GM21360 (cell line): Measurements from ENCODE around the gene THOC5.
"Not testable (repeated sequence)": the region's sequence is repeated elsewhere in the genome, so short reads cannot be mapped to it uniquely, and the experiment has no call there.

ENCODE experiments used
- ATAC-seq: cut with Tn5 transposase; IDR thresholded peaks from one replicate; pipeline ENCODE4 v1.9.1; 2021; ENCODE audit warnings: mild to moderate bottlenecking, moderate library complexity; ENCODE audit not compliant: unreplicated experiment

THOC5 gene

DNA sequence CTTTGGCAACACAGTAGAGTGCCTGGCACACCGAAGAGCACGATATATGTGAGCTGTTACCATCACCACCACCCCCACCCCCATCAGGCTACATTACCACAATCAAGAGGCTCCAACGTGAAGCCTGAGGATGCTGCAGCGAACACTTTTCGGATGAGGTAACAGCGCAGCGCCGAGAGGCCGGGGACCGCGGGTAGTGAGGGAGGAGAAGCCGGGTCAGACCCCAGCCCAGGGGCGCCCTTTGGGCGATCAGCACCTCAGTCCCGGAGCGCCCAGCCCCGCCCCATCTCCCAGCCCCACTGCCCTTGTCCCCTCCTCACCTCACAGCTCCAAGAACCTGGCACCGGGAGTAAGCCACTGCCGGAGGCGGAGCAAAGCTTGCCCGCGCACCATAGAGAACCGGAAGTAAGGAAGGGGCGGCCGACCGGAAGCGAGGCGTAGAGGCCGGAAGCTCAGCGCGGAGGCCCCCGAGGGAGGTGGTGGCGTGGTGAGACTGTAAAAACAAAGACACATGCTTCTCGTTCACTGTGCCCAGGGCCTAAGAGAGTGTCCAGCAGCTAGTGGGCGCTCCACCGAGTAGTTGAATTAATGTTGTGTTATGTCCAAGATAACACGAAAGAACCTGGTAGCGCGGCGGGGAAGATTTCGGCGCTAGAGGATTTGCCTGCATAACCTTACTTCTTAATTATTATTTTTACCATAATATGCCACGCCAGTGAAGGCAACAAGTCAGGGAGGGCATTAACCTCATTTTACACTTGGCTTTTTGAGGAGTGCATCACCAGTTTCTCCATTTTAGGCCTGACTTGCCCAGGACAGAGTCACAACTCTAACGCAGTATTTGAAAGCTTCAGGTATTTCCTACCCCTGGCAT lies at the start of gene THOC5:
TSS of gene THOC5 (minus strand) at position 407 of the 874 bp plus-strand sequence. CDS start 4,610 bp downstream, outside the sequence.
- ATAC-seq, result peak; percentile 92

DNA sequence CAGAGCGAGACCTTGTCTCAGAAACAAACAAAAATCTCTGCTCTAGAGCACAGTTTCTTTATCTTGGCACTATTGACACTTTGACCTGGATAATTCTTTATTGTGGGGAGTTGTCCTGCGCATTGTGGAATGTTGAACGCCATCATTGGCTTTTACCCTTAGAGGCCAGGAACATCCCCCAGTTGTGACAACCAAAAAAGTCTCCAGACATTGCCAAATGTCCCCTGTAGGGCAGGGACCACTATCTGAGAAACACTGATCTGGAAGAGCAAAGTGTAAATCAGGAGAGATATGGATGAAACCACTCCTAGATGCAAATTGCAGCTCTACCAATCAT lies 45.1 kb upstream of the THOC5 start:
- ATAC-seq, result no peak

DNA sequence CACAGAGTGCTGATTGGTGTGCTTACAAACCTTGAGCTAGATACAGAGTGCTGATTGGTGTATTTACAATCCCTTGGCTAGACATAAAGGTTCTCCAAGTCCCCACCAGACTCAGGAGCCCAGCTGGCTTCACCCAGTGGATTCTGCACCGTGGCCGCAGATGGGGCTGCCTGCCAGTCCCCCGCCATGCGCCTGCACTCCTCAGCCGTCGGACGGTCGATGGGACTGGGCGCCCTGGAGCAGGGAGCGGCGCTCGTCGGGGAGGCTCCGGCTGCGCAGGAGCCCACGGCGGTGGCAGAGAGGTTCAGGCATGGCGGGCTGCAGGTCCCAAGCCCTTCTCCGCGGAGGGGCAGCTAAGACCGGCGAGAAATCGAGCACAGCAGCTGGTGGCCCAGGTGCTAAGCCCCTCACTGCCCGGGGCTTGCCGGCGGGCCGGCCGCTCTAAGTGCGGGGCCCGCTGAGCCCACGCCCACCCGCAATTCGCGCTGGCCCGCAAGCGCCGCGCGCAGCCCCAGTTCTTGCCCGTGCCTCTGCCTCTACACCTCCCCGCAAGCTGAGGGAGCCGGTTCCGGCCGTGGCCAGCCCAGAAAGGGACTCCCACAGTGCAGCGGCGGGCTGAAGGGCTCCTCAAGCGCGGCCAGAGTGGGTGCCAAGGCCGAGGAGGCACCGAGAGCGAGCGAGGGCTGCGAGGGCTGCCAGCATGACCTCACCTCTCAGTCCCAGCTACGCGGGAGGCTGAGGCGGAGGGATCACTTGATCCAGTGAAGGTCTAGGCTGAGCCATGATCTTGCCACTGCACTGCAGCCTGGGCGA lies 44.5 kb upstream of the THOC5 start:
- ATAC-seq, result not testable (repeated sequence)

DNA sequence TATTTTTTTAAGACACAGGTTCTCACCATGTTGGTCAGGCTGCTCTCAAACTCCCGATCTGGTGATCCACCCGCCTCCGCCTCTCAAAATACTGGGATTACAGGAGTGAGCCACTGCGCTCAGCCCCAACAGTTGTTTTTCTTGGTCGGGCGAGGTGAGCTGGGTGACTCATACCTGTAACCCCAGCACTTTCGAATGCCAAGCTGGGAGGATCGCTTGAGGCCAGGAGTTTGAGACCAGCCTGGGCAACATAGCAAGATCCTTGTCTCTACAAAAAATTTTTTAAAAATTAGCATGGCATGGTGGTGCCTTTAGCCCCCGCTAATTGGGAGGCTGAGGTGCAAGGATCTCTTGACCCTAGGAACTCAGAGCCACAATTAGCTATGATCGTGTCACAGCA lies 42.9 kb upstream of the THOC5 start:
- ATAC-seq, result no peak

DNA sequence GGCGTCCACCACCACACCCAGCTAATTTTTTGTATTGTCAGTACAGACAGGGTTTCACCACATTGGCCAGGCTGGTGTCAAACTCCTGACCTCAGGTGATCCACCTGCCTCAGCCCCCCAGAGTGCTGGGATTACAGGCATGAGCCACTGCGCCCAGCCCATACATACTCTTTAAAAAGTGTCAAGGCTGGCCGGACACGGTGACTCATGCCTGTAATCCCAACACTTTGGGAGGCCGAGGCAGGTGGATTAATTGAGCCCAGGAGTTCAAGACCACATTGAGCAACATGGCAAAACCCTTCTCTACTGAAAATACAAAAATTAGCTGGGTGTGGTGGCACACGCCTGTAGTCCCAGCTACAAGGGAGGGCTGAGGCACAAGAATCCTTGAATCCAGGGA lies 40.9 kb upstream of the THOC5 start:
- not testable (repeated sequence) for ATAC-seq

DNA sequence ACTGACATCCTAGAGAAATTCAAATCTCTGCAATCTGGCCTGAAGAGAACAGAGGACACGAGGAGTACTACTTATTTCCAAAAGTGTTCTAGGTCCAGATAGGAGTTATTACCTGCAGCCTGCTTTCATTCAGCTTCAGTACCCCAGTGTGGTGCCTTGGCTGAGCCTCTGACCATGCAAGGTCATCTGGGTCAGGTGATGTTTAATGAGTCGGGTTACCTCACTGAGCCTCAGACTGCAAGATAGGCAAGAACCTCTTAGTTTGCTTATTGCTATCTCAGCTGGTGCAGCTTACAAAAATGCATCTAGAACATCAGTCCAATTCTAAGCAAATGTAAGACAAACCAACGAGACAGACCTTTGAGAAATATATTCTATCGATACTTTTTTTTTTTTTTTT lies 40.4 kb upstream of the THOC5 start:
- ATAC-seq, result no peak

DNA sequence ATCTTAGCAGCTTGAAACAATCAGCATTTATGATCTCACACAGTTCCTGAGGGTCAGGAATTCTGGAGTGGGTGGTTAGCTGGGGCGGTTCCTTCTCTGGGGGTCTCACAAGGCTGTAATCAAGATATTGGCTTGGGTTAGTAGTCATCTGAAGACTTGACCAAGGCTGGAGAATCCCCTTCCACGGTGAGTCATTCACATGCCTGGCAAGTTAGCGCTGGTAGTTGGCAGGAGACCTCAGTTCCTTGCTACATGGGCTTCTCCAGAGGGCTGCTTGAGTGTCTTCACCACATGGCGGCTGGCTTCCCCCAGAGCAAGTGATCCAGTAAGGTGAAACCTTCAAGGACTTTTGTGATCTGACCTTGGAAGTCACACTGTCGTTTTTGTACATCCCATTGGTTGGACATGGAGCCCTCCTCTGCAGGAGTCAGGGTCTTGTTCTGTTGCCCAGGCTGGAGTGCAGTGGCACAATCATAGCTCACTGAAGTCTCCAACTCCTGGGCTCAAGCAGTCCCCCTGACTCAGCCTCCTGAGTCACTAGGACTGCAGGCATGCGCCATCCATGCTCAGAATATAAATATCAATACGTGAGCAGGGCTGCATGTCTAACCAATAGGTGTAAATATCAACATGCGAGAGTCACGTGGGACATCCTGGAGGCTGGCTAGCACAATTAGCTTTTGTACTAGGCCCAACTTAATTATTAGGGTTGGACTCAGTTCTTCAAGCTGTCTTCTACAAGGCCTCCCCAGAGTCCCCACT lies 34.6 kb upstream of the THOC5 start:
- ATAC-seq, result no peak

DNA sequence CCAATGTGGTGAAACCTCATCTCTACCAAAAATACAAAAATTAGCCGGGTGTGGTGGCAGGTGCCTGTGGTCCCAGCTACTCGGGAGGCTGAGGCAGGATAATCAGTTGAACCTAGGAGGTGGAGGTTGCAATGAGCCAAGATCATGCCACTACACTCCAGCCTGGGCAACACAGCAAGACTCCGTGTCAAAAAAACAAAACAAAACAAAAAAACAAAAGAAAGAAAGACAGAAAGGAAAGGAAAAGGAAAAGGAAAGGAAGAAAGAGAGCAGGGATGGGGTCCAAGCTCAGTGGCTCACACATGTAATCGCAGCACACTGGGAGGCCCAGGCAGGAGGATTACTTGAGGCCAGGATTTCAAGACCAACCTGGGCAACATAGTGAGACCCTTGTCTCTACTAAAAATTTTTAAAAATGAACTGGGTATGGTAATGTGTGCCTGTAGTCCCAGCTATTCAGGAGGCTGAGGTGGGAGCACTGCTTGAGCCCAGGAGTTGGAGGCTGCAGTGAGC lies 32.7 kb upstream of the THOC5 start:
- not testable (repeated sequence) for ATAC-seq

DNA sequence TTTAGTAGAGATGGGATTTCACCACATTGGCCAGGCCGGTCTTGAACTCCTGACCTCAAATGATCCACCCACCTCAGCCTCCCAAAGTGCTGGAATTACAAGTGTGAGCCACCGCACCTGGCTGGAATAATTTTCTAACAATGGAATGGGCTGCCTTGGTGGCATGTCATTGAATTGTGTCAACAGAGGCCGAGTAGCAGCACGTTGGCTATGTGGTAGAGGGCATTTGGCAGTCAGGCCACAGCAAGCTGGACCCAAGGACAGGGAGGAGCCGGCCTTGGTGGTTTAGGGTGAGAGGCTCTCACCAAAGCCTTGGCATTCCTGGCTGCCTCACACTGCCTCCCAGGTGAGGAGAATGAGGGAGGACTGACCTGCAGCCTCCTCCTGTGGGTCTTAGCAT lies 31.4 kb upstream of the THOC5 start:
- ATAC-seq, result no peak

DNA sequence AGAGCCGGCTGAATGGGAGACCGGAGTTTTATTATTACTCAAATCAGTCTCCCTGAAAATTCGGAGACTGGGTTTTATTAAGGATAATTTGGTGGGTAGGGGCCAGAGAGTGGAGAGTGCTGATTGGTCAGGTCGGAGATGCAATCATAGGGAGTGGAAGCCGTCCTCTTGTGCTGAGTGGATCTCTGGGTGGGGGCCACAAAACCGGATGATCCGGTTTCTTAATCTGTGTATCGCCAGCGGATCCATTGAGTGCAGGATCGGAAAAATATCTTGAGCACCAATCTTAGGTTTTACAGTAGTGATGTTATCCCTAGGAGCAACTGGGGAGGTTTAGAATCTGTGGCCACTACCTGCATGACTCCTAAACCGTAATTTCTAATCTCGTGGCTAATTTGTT lies 28.2 kb upstream of the THOC5 start:
- ATAC-seq, result no peak

DNA sequence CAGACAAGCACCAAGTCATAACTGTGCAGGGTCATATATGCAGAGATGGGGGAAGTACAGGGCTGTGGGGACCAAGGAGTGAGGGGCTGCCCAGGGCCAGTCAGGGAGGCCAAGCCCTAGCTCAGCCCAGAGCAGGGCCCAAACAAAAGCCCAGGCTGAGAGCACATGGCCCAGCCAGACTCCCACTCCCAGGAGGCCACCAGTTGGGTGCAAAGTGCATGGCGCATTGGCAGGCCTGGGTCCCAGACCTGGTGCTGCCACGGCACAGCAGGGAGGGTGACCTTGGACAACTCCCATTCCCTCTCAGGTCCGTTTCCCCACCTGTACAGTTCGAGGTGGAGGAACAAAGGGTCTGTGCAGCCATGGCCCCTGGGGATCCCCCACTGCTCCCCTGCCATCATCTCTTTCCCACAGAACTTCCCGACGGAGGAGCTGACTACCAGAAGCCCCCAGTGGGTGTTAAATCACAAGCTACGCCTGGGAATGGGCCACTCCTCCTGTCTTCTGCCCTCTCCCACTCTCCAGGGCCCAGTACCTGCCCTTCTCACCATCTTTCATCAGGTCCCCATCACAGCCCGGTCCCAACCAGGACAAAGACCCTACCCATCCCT lies 26.7 kb upstream of the THOC5 start:
- ATAC-seq, result peak; percentile 20

DNA sequence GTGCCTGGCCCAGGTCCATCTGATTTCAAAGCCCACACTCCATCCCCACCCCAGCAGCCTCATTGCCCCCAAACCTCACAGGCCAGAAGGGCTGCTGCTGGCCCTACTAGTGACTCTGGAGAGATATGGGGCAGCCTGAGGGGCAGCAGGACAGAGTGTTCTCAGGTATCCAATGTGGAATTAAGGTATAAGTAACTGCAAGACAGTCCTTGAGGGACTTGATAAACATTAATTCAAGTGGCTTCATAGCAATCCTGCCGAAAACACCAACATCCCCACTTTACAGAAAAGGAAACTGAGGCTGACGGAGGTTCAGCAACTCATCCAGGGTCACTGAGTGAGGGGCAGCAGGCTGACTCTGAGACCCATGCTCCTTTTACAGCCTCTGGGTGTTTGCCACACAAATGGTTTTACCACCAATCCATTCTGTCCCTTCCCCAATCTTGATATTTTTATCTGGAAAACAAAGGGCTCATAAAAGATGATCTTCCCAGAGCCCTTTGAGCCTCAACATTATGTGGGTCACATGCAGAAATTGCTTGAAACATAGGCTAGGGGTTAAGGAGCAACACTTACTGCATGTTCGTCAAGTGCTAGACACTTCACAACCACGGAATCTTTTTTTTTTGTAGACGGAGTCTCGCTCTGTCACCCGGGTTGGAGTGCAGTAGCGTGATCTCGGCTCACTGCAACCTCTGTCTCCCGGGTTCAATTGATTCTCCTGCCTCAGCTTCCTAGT lies 25.1 kb upstream of the THOC5 start:
- no peak for ATAC-seq

DNA sequence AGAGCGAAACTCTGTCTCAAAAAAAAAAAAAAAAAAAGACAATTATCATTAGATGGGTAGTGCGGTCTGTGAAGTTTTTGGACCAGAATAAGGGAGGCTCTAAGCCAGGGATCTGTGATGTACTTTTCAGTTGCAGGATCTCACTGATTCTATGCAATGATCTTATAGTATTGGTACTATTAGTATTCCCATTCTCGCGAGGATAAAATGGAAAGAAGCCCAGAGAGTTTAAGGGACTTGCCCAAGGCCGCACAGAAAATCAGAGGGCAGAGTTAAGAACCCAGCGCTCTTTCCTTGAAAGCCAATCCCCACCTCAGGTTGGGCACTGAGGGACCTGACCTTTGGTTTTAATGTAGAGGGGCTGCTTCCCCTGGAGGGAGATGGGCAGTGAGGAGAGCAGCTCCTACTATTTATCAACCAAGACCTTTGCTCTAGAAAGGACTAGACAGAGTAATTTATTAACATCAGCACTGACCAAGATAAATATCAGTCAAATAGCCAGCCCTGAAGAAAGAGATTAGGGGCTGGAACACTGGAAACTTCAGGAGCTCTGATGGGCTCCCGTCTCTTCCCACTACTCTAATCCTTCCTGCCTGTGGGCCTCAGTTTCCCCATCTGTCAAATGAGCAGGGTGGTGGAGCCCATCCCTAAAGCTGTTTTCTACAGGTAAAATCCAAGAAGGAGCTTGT lies 21.3 kb upstream of the THOC5 start:
- no peak for ATAC-seq

DNA sequence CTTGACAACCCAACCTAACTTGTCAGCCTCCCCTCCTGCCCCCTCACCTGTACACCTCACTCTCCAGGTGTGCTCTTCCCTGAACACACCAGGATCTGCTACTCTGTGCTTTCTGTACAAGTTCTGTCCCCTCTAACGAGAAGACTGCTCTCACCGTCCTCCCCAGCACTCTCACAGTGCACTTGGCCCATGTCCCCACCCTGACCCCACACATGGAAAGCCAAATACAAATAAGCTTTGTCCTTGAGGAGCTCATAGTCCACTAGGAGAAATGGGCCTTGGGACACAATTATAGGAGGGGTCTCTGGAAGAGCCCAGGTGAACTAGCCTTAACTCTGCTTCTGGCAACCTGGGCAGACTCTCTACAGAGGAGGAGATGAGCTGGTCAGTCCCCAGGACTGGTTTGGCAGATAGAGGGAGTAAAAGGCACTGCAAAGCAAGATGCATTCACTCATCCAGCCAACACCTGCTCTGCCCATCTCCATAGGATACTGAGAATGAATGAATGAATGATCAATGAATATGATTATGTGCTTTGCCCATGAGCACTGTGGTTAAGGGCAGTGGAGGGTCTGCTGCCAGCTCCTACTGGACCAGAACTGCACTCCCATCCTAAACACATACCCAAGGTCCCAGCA lies 17.5 kb upstream of the THOC5 start:
- ATAC-seq, result no peak

DNA sequence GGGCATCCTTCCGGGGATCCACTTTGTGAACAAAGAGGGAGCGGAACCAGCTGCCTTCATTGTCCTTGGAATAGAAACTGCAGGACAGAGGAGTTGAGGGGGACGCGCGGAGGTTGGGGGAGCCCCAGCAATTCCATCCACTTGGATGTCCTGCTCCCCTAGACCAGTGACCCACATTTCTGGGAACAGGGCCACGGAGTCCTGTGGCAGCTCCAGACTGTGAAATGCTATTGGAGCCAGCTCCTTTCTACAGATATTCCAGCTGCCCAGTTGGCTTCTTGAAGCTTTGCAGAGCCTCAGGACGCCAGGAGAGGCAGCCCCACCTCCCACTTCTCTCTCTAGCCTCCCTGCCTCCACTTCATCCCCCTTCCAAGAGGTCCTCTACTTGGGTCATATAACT lies 16.9 kb upstream of the THOC5 start:
- no peak for ATAC-seq

DNA sequence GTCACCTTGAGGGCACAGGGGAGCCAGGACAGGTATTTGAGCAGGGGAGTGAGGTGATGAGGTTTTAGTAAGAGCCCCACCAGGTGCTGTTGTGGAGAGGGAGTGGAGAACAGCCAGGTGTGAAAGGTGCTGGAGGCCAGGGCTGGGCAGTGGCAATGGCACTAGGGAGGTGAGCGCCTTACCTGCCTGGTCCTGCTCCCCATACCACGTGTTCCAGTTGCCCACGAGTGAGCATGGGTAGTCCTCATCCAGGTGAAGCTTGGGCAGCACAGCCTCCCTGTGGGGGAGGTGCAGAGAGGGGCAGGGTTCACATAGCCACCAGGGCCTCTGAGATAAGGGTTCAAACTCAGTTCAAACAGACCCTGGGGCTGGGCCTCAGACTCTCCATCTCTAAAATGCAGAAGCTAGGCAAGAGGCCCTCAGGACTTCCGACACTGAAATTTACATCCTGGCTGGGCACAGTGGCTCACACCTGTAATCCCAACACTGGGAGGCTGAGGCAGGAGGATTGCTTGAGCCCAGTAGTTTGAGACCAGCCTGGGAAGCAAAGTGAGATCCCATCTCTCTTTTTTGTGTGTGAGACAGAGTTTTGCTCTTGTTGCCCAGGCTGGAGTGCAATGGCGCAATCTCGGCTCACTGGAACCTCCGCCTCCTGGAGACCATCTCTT lies 15.6 kb upstream of the THOC5 start:
- no peak for ATAC-seq

DNA sequence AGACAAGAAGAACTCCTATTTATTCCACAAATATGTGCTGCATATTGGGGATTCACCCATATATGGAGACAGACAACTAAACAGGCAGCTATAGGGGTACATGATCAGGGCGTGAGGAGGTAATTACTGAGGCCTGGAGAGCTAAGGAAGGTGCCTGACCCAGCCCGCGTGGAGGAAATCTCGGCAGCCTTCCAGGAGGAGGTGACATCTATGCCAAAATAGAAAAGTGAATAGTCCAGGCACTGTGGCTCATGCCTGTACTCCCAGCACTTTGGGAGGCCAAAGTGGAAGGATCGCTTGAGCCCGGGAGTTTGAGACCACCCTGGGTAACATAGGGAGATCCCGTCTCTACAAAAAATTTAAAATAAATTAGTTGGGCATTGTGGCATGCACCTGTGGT lies 13.8 kb upstream of the THOC5 start:
- no peak for ATAC-seq

DNA sequence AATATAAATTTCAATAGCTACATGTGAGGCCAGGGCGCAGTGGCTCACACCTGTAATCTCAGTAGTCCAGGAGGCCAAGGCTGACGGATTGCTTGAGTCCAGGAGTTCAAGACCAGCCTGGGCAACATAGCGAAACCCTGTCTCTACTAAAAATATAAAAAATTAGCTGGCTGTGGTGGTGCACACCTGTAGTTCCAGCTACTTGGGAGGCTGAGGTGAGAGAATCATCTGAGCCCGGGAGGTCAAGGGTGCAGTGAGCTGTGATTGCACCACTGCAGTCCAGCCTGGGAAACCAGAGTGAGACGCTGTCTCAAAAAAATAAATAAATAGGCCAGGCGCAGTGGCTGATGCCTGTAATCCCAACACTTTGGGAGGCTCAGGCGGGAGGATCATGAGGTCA lies 13.0 kb upstream of the THOC5 start:
- not testable (repeated sequence) for ATAC-seq
